GM12878 (cell line): ENCODE measurements around the gene TTLL4. TPM values are rescaled to one million over a fixed set of nuclear protein-coding genes. Genes with fewer than 3 reads are reported as not detected.
A peak's percentile ranks its signal among the peaks of the same experiment; 100 is the strongest.

Experiments
- ATAC-seq: fragments of 200-7000 bp; cut with Tn5 transposase; 3 replicates; pipeline ENCODE4 v1.9.1; 2020; ENCODE audit warnings: mild to moderate bottlenecking, moderate library complexity
- BruUV-seq: library from RNA; stranded (reverse); fragments of 400-500 nt; replicated peaks from 2 replicates; lab custom pipeline; 2021; lab: Mats Ljungman, UMichigan
- CTCF ChIA-PET: fragments of 300-600 bp; sonication (Branson Sonifier 250); formaldehyde crosslinking; extraction: SDS; loops from one replicate; lab custom pipeline; 2021; ENCODE audit warnings: inconsistent platforms; lab: Yijun Ruan, JAX
- POLR2A ChIA-PET: fragments of 350-600 bp; formaldehyde crosslinking; extraction: SDS; loops from one replicate; lab custom pipeline; 2021; ENCODE audit warnings: inconsistent platforms; lab: Charles Lee
- RAD21 ChIA-PET: fragments of 300-600 bp; sonication (Branson Sonifier 250); formaldehyde crosslinking; loops from one replicate; lab custom pipeline; 2023; ENCODE audit warnings: antibody characterized with exemption; ENCODE audit not compliant: unreplicated experiment; lab: Charles Lee
- SMC1A ChIA-PET: fragments of 300-600 bp; sonication (Branson Sonifier 250); formaldehyde crosslinking; loops from one replicate; lab custom pipeline; 2023; ENCODE audit not compliant: unreplicated experiment, uncharacterized antibody; lab: Charles Lee
- DNase-seq: peaks from one replicate; pipeline ENCODE4 v3.0.0-alpha.2; 2011; ENCODE audit warnings: low read depth, low spot score
- FAIRE-seq: peaks from 3 replicates; lab custom pipeline; 2011; peaks lifted over from hg19 to GRCh38; lab: Jason Lieb, UNC
- H2AFZ ChIP-seq: 2 replicates; pipeline ENCODE4 v1.6.0; 2011; ENCODE audit warnings: low read depth, low read length, control low read depth; ENCODE audit not compliant: control insufficient read depth
- H3K27ac ChIP-seq: 2 replicates; pipeline ENCODE4 v1.5.1; 2011; ENCODE audit warnings: control low read depth; ENCODE audit not compliant: control insufficient read depth, insufficient read depth
- H3K27me3 ChIP-seq, 2 experiments: replicated peaks in 1 of 2; 2 replicates each; pipeline versions ENCODE4 v1.6.0 to v1.6.1; 2011; ENCODE audit warnings: low read length in 1 of 2; ENCODE audit not compliant: control insufficient read depth in 2 of 2, insufficient read depth in 2 of 2
- H3K36me3 ChIP-seq, 2 experiments: 2 replicates each; pipeline ENCODE4 v1.5.1; 2011; ENCODE audit warnings: low read length in 1 of 2; ENCODE audit not compliant: control insufficient read depth in 2 of 2, insufficient read depth in 2 of 2
- H3K4me1 ChIP-seq: 2 replicates; pipeline ENCODE4 v1.6.1; 2011; ENCODE audit warnings: mild to moderate bottlenecking, low read length, moderate library complexity, mixed read lengths; ENCODE audit not compliant: control insufficient read depth, insufficient read depth
- H3K4me2 ChIP-seq: 2 replicates; pipeline ENCODE4 v1.6.0; 2011; ENCODE audit warnings: control low read depth; ENCODE audit not compliant: control insufficient read depth, insufficient read depth
- H3K4me3 ChIP-seq: fragments of 200-600 bp; sonication (generic); 2 replicates; pipeline ENCODE4 v1.5.1; 2016
- H3K79me2 ChIP-seq: 2 replicates; pipeline ENCODE4 v1.6.0; 2011; ENCODE audit warnings: low read length; ENCODE audit not compliant: control insufficient read depth, insufficient read depth
- H3K9ac ChIP-seq: 2 replicates; pipeline ENCODE4 v1.8.0; 2011; ENCODE audit warnings: low read length, control low read depth, mixed read lengths; ENCODE audit not compliant: control insufficient read depth, insufficient read depth
- H3K9me3 ChIP-seq: replicated peaks from 3 replicates; pipeline ENCODE4 v1.5.1; 2011; ENCODE audit warnings: mild to moderate bottlenecking, low read length; ENCODE audit not compliant: control insufficient read depth, insufficient read depth
- H4K20me1 ChIP-seq: 2 replicates; pipeline ENCODE4 v1.6.0; 2011; ENCODE audit not compliant: control insufficient read depth, insufficient read depth
- BCLAF1 ChIP-seq: fragments of 450-650 bp; IDR thresholded peaks from 2 replicates; pipeline ENCODE4 v1.6.1; 2017; ENCODE audit warnings: antibody characterized with exemption, mild to moderate bottlenecking, moderate library complexity
- CREB1 ChIP-seq: IDR thresholded peaks from 2 replicates; pipeline ENCODE4 v1.6.1; 2012; ENCODE audit warnings: low read depth, mild to moderate bottlenecking, inconsistent platforms
- E4F1 ChIP-seq: fragments of 450-650 bp; IDR thresholded peaks from 2 replicates; pipeline ENCODE4 v1.6.1; 2018; ENCODE audit warnings: borderline replicate concordance, mild to moderate bottlenecking; ENCODE audit not compliant: partially characterized antibody
- EGR1 ChIP-seq, 2 experiments: IDR thresholded peaks; 1 replicate in 1 of 2; 2 replicates in 1 of 2; pipeline ENCODE4 v1.6.1; 2011 to 2012; ENCODE audit warnings: low read depth in 2 of 2, low read length in 2 of 2, borderline replicate concordance in 1 of 2, mild to moderate bottlenecking in 1 of 2, moderate library complexity in 1 of 2
- IKZF1 ChIP-seq: fragments of 450-650 bp; conservative IDR thresholded peaks from 2 replicates; pipeline ENCODE4 v1.6.1; 2017; ENCODE audit warnings: antibody characterized with exemption, mild to moderate bottlenecking
- MEF2B ChIP-seq: fragments of 450-650 bp; IDR thresholded peaks from 2 replicates; pipeline ENCODE4 v1.6.1; 2018; ENCODE audit warnings: mild to moderate bottlenecking, moderate library complexity; ENCODE audit not compliant: partially characterized antibody, poor library complexity, severe bottlenecking
- MTA2 ChIP-seq: fragments of 450-650 bp; IDR thresholded peaks from 2 replicates; pipeline ENCODE4 v1.6.1; 2016; ENCODE audit warnings: low read depth, mild to moderate bottlenecking, moderate library complexity
- NRF1 ChIP-seq: conservative IDR thresholded peaks from 2 replicates; pipeline ENCODE4 v1.6.1; 2011; ENCODE audit warnings: mild to moderate bottlenecking, low read depth, low read length, improper control_type of control experiment
- PBX3 ChIP-seq: IDR thresholded peaks from 2 replicates; pipeline ENCODE4 v1.6.1; 2011; ENCODE audit warnings: mild to moderate bottlenecking, low read depth, low read length, moderate library complexity; ENCODE audit not compliant: insufficient replicate concordance
- POLR2AphosphoS5 ChIP-seq: IDR thresholded peaks from 2 replicates; pipeline ENCODE4 v1.6.1; 2011; ENCODE audit warnings: mild to moderate bottlenecking, low read length, inconsistent platforms
- RUNX3 ChIP-seq: IDR thresholded peaks from 2 replicates; pipeline ENCODE4 v1.6.1; 2012; ENCODE audit warnings: low read length, inconsistent platforms
- SPI1 ChIP-seq: IDR thresholded peaks from 2 replicates; pipeline ENCODE4 v1.6.1; 2011; ENCODE audit warnings: low read depth, mild to moderate bottlenecking, low read length, moderate library complexity, borderline replicate concordance; ENCODE audit not compliant: insufficient read depth
- WGBS: methylation state at CpG from one replicate; pipeline ENCODE4 v1.1.6; 2016; ENCODE audit warnings: low lambda C conversion rate; ENCODE audit not compliant: insufficient replicate concordance, insufficient coverage; ENCODE audit errors: missing lambda C conversion rate; 5-methylcytosine and 5-hydroxymethylcytosine counted together
- in situ Hi-C: fragments of 300-500 bp; cut with MboI; formaldehyde crosslinking; loops from 9 replicates; pipeline ENCODE4 v1.14.3; 2018; ENCODE audit warnings: mixed read lengths
- intact Hi-C: fragments of 100-400 bp; cut with micrococcal nuclease; formaldehyde crosslinking; loops from one replicate; pipeline ENCODE4 v1.14.2; 2022; ENCODE audit not compliant: unreplicated experiment
- polyA plus RNA-seq, 11 experiments: library from polyadenylated mRNA; depleted of rRNA in 4 of 11; unstranded in 6 of 11; stranded (reverse) in 5 of 11; fragments of >200 nt; fragmentation: Nextera tagmentation in 4 of 11; fragmentation: Illumina TruSeq in 1 of 11; extraction: Ambion mirVana in 4 of 11; extraction: Trizol in 1 of 11; gene quantifications; 1 replicate in 1 of 11; 2 replicates in 10 of 11; pipeline versions ENCODE4 v1.2.1 to v1.2.3, GENCODE V29; 2011 to 2016; ENCODE audit warnings: inconsistent platforms in 2 of 11, missing spikeins in 2 of 11, low read depth in 1 of 11
- total RNA-seq, 4 experiments: library from RNA; depleted of rRNA in 3 of 4; stranded (reverse); fragments of >200 nt in 3 of 4; fragmentation: Illumina TruSeq in 1 of 4; extraction: Trizol in 1 of 4; gene quantifications; 2 replicates each; pipeline versions ENCODE4 v1.2.1 to v1.2.3, GENCODE V29; 2013 to 2021

Gene TTLL4
- total and polyA plus RNA-seq, 10 of the 15 experiments (the other 5 are each of a cell fraction or from before 2014, with no cell fraction given): 16.6 to 63.1 (median 32.9) TPM

GRCh38 chr2:218733171-218734021 lies 22.8 kb downstream of the TTLL4 start:
- Histone ChIP-seq H4K20me1 (no peaks in the 10 kb centered on the region), H3K27me3 (no peaks in the 10 kb centered on the region), H3K4me1 (peaks cover 12% of the 10 kb centered on the region), H3K27ac (peak overlapping the region; percentile 72), H3K4me3 (no peak overlapping the region), H3K9ac (peak overlapping the region; percentile 16; the same call in 1 of the 2 replicates), H3K79me2 (peaks cover 15% of the 10 kb centered on the region), H3K36me3 (peaks cover 4 to 11% of the 10 kb centered on the region in 2 experiments; a peak in 2 of 4 replicates), H3K9me3 (no peaks in the 10 kb centered on the region; the same call in 2 of the 3 replicates), H3K4me2 (peak overlapping the region; percentile 66), H2AFZ (no peak overlapping the region; the same call in 1 of the 2 replicates)
- ChIA-PET CTCF (interaction anchor here (1.3 to 2.1 kb wide), 2 partner anchors 11 kb away, joined by 3 to 6 read pairs; no protein-coding TSS in a partner anchor), SMC1A (interaction anchor here (0.6 to 1.3 kb wide), 3 partner anchors 11 to 107 kb away, joined by 3 to 6 read pairs (median 3); no protein-coding TSS in a partner anchor), POLR2A (interaction anchor here (3.4 kb wide), 1 partner anchor 11 kb away, joined by 10 read pairs; no protein-coding TSS in a partner anchor), RAD21 (no interaction called here)
- no TSS peak for BruUV-seq
- FAIRE-seq: no peak
- WGBS: 83% methylated on average over 6 of the region's 6 CpGs
- peak; percentile 99 for ATAC-seq
- intact Hi-C loops: no loop called here
- peak; percentile 44 for DNase-seq
- in situ Hi-C loops: no loop called here
- TF ChIP-seq SPI1: peak; percentile 52; the same call in 1 of the 2 replicates
- no peak for TF ChIP-seq E4F1
- 0 out of 2 replicates have a peak, but pooled peaks have one; percentile 20 for TF ChIP-seq POLR2AphosphoS5
- no peak for TF ChIP-seq PBX3
- TF ChIP-seq BCLAF1: no peak
- peak; percentile 61 for TF ChIP-seq RUNX3
- TF ChIP-seq NRF1: no peak
- peak; percentile 36; the same call in 1 of the 2 replicates for TF ChIP-seq CREB1
- TF ChIP-seq IKZF1: 0 out of 2 replicates have a peak, but pooled peaks have one; percentile 10
- no peak for TF ChIP-seq MEF2B
- TF ChIP-seq EGR1 (IDR thresholded peaks at IDR 0.05; ENCODE audit: borderline replicate concordance in 1 of 2, low read depth in 2 of 2, low read length in 2 of 2): no peak
- no peak for TF ChIP-seq MTA2
